ENCODE results near the gene ACKR2.

ACKR2 gene

GRCh38 chr3:42892807-42893206, 83.6 kb downstream of the ACKR2 start:
- DNase-seq, result no peak

DNA sequence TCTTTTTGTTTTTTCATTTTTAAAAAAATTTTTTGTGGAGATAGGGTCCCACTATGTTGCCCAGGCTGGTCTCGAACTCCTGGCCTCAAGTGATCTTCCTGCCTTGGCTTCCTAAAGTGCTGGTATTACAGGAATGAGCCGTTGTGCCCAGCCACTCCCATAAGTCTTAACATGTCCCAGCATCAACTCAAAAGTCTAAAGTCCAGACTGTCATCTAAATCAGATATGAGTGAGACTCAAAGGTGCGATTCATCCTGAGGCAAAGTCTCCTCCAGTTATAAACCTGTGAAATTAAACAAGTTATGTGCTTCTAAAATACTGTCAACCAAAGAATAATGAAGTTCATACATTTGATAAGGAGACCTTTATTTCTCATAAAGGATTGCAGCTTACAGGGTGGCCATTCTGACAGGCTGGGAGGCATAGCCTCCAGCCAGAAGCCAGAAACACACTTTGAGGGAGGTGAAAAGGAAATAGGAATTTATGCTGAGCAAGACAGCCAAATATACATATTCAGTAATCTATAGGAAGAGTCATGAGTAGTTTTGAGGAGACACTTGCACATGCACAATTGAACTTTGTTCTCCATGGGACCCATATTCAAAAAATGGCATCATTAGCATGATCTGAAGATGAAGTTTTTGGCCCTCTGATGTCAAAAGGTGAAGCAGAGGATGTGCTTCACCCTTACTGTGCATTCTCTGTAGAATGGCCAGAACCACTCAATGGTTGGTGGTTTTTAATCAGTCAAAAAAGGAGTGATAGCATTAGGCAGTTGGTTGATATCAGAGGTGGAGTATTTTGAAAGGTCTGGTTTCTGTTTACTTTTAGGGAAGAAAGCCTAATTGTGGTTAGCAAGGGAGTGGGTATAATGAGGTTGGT, 85.7 kb downstream of the ACKR2 start:
- DNase-seq, result no peak

- no peak for DNase-seq
Measured at GRCh38 chr3:42895580-42895868, 86.3 kb downstream of the ACKR2 start.

DNA sequence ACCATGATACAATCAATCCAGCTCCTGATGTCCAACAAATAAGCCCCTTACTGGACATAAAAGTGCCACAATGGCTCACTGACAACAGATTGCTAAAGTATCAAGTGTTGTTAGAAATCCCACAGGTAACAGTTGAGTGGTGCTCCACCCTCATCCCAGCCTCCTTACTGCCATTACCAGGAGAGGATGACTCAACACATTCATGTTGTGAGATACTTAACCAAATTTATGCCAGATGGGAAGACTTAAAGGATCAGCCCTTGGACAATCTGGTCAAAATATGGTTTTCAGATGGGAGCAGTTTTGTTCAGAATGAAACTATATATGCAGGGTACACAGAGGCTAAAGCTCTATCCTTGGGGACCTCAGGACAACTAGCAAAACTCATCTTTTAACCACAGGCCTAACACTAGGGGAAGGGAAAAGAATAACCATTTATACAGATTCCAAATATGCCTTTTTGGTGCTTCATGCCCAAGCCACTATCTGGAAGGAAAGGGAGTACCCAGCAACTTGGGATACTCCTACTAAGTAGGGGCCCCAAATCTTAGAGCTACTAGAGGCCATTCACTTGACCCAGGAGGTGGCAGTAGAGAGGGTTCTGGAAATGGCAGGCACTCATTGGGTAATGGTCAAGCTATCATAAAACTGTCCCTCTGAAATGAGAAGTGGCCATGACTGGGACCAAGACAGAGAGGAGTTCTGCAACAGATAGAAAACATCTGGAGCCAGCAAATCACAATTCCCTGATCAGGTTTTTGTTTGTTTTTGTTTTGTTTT, 89.8 kb downstream of the ACKR2 start:
- no peak for DNase-seq

DNA sequence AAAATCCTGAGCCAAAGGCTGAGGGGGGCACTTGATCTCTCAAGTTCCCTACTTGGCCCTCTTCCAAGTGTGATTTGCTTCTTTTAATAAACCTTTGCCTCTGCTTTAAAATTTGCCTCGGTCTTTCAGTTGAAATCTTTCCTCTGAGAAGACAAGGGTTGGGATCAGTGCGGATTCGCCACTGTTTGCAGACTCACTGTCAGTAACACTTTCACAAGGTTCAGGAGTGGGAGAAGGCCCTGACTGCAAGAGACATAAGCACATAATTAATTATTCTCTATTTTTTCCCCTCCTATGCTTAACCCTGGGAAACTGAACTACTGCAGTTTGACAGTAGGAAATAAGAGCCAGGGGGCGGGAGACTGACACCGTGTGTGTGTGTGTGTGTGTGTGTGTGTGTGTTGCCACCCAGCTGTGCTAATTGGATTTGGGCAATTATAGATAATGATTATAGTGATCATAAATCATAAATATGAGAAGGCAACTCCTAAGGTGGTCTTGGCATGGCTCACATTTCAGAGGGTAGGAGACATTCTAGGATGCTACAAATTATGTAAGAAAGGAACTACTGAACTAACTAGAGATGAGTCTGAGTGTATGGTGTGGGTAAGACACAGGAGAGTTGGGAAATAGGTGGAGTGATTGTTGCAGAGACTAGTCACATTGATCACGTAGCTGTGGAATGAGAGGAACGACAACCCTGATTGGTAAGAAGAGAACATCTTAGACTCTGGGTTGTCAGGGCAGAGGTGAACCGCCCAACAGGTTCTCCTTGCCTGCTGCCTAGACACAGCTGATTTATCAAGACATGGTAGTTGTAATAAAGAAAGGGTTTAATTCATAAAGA, 91.2 kb downstream of the ACKR2 start:
- no peak for DNase-seq

DNA sequence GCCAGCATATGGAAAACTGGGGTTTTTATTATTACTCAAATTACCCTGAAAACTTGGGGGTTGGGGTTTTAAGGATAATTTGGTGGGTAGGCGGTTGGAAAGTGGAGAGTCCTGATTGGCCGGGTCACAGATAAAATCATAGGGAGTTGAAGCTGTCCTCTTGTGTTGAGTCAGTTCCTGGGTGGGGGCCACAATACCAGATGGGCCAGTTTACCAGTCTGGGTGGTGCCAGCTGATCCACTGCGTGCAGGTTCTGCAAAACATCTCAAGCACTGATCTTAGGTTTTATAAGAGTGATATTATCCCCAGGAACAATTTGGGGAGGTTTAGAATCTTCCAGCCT, 91.8 kb downstream of the ACKR2 start:
- no peak for DNase-seq

GRCh38 chr3:42902257-42902656, 93.0 kb downstream of the ACKR2 start:
- no peak for DNase-seq

GRCh38 chr3:42904076-42904475, 94.8 kb downstream of the ACKR2 start:
- DNase-seq, result no peak

GRCh38 chr3:42905740-42906069, 96.5 kb downstream of the ACKR2 start:
- no peak for DNase-seq

GRCh38 chr3:42906070-42906847, 97.0 kb downstream of the ACKR2 start, which contains the start of gene ZNF662:
TSS of gene ZNF662 (plus strand) at chr3:42906142. CDS start at chr3:42908115, 1,973 bp downstream.
- no peak for DNase-seq

DNA sequence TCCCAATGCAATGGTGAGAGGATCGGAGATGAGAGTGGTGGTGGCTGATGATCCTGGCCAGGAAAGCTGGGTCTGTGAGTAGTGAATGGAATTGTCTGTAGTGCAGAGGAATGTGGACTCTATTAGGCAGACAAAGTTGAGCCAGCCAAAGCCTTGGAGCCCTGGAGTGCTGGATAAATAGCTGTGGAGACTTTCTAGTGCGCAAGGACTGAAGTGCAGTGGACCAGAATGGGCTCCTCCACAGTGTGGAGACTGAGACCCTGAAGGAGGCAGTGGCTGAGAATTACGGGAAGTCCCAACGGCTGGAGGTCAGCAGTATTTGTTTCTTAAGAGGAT, 97.6 kb downstream of the ACKR2 start:
- no peak for DNase-seq

DNA sequence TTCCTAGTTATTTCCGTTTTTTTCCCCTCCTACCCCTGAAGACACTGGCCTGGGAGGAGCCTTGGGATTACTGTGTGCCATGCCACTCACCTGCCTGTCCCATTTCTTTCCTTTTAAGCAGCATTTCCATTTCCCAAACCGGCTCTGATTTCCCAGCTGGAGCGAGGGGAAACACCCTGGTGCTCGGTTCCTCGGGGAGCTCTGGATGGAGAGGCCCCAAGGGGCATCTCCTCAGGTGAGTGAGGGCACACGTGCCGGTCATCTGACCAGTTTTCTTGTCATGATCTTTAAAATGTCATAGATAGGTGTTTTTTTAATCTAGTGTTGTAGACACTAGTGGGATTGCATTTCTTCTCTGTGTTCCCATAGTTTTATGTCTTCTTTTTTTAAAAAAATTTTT, 99.4 kb downstream of the ACKR2 start:
- DNase-seq, result no peak

DNA sequence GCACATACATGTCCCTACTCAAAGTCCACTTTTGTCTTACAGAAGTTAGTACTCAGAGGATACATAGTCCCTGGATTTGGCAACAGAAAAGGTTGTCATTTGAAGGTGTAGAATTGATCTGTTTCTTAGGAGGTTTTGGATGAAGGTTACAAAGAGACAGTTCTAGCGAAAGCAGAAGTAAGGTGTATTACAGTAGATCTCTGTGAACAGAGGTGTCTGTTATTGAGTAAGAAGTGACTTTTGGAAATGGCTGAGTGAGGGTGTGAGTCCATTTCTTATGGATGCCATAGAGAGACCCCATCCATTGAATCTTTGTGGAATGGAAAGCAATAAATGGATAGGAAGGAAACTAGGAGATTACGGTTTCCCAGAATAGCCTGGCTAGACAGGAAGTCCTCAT, 102.3 kb downstream of the ACKR2 start:
- no peak for DNase-seq

DNA sequence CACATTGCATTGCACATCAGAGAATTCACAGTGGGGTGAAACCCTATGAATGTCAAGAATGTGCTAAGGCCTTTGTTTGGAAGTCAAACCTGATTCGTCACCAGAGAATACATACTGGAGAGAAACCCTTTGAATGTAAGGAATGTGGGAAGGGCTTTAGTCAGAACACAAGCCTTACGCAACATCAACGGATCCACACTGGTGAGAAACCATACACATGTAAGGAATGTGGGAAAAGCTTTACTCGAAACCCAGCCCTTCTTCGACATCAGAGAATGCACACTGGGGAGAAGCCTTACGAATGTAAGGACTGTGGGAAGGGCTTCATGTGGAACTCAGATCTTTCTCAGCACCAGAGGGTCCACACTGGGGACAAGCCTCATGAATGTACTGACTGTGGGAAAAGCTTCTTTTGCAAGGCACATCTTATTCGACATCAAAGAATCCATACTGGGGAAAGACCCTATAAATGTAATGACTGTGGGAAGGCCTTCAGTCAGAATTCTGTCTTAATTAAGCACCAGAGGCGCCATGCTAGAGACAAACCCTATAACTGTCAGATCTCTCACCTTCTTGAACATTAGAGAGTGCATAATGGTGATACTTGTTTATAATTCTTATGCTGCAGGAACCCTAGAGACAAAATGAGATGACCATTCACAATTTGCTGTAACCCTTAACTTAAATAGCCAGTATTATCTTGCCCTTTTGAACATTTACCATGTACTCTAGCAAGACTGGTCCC, 105.7 kb downstream of the ACKR2 start:
- DNase-seq, result no peak

Measured in activated CD4-positive, alpha-beta T cell treated with anti-CD3 and anti-CD28 coated beads, Interleukin-2, amount 50 U/mL, for 4 hours (primary cell).